ENCODE measurements around the gene NEB.
"Not testable (repeated sequence)": the region's sequence is repeated elsewhere in the genome, so short reads cannot be mapped to it uniquely, and the experiment has no call there.

NEB gene

DNA sequence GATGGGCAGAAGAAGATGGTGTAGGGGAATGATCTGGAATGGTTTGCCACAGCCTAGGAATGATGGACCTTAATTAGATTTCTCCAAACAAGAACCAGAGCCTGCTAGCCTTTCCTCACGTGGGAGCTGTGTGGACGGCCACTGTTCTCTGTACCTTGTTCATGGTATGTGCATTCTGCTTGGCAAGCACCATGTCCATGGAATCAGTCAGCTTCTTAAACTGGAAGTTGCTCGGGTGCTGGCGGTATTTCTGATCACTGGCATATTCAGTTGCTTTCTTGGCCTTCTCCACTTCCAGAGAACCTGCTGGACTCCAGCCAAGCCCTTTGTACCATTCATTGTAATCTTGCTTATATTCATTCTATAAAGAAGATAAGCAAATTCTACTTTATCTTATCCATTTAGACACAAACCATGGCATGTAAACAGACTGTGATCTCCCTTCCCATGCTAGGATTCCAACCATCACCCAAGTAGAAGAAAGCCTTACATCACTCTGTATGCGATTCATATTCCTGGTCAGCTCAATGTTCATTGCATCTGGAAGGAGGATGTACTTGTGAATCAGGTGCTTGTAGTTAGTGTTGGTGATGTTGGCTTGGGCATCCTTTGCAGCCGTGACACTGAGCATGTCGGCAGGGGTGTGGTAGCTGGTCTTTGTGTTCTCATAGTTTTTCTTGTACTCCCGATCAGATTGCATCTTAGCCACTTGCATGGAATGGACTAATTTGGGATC, 78.4 kb downstream of the NEB start:
- DNase-seq (ENCODE audit: low read depth, low spot score) = no peak
- no peak overlapping the region for H3K27ac ChIP-seq

DNA sequence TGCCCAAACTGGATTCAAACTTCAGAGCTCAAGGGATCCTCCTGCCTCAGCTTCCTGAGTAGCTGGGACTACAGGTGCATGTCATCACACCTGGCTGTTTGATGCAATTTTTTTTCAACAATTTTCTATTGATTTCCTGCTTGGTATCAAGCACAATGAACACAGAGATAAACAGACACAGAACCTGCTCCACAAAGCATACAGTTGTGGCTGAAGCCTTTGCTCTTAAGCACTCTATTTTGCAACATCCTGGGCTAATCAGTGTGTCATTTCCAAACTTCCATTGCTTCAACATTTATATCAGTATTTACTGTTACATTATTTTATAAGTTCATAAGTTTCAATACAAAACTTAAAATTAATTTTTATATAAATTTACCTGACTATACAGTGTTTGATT, 79.4 kb downstream of the NEB start:
- H3K27ac ChIP-seq = no peak overlapping the region
- no peak for DNase-seq (ENCODE audit: low read depth, low spot score)

DNA sequence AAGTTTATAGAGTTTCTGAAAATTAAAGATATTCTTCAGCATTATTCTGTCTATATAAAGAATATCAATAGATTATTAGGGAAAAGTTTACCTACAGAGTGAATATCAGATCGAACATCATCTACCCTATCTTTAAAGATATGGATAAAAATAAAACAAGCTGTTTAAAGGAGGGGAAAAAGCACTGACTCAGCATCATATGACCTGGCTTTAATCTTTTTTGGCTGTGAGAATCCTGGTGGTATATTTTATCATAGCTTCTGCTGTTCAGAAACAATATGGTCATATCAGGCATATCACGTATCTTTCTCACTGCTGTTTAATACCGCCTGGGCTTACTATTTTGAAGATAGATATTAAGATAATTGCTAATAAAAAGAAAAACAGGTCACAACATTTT, 80.2 kb downstream of the NEB start:
- no peak for DNase-seq (ENCODE audit: low read depth, low spot score)
- H3K27ac ChIP-seq = no peak overlapping the region

GRCh38 chr2:151651274-151651673, 83.0 kb downstream of the NEB start:
- no peak overlapping the region for H3K27ac ChIP-seq
- no peak for DNase-seq (ENCODE audit: low read depth, low spot score)

GRCh38 chr2:151650456-151650855, 83.8 kb downstream of the NEB start:
- H3K27ac ChIP-seq = no peak overlapping the region
- no peak for DNase-seq (ENCODE audit: low read depth, low spot score)

- no peak for DNase-seq (ENCODE audit: low read depth, low spot score)
Measured at GRCh38 chr2:151649966-151650365, 84.3 kb downstream of the NEB start.

DNA sequence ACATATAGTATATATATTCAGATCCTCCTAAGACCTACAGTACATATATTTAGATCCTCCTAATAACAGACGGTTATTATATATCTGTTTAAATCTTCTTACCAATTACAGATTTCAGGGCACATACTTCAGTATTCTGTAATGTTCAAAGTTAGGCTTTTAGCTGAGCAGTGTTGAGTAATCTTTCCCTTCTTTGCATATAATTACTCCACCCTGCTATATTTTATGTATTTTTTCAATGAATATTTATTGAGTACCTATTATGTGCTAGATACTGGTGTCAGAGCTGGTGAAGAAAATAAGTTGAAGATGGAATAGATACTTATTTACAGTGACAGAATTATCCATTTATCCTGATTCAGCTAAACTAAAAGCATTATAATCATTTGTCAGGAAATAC, 84.9 kb downstream of the NEB start:
- no peak for DNase-seq (ENCODE audit: low read depth, low spot score)
- H3K27ac ChIP-seq = no peak overlapping the region

More at GRCh38 chr2:151649966-151650365, 84.3 kb downstream of the NEB start:
- H3K27ac ChIP-seq = no peak overlapping the region

- H3K27ac ChIP-seq; DNase-seq (ENCODE audit: low read depth, low spot score): not testable (repeated sequence)
Measured at GRCh38 chr2:151646512-151646911, 87.8 kb downstream of the NEB start.

- no peak for DNase-seq (ENCODE audit: low read depth, low spot score)
- no peak overlapping the region for H3K27ac ChIP-seq
Measured at GRCh38 chr2:151644580-151644979, 89.7 kb downstream of the NEB start.

GRCh38 chr2:151641895-151642294, 92.4 kb downstream of the NEB start:
- DNase-seq (ENCODE audit: low read depth, low spot score); H3K27ac ChIP-seq: not testable (repeated sequence)

DNA sequence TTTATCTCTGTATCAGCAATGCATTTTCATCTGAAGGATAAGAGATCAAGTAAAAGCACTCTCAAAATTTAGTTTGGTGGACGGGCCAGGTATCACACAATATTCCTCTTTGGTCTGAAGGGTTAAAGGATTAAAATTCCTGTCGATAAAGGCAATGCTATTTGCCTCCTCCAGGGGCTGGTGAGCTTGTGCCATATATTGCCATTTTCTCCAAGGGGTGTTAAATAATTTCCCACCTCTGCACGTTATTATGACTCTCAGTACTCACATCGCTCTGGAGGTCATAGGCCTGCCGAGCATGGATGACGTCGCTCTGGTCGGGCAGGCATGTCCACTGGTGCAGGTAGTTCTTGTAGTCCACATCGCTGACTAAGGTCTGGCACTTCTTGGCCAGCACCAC, 94.2 kb downstream of the NEB start:
- DNase-seq (ENCODE audit: low read depth, low spot score) = no peak
- H3K27ac ChIP-seq = no peak overlapping the region

DNA sequence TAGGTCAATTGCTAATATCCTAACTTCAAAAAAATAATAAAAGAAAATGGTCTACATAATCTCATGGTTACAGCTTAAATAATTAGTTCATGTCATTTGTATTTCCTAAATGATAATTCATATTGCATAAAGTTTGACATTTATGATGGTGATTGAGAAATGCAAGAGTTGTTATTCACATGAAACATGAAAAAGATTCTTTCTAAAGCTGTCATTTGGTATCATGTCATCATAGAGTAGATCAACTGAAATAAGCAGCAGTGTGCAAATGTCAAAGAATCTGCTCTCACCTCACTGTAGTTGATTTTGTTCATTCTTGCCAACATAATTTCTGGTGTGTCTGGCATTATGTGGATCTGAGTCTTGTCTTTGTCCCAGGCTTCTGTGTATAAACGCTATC, 95.3 kb downstream of the NEB start:
- DNase-seq (ENCODE audit: low read depth, low spot score) = no peak
- no peak overlapping the region for H3K27ac ChIP-seq

DNA sequence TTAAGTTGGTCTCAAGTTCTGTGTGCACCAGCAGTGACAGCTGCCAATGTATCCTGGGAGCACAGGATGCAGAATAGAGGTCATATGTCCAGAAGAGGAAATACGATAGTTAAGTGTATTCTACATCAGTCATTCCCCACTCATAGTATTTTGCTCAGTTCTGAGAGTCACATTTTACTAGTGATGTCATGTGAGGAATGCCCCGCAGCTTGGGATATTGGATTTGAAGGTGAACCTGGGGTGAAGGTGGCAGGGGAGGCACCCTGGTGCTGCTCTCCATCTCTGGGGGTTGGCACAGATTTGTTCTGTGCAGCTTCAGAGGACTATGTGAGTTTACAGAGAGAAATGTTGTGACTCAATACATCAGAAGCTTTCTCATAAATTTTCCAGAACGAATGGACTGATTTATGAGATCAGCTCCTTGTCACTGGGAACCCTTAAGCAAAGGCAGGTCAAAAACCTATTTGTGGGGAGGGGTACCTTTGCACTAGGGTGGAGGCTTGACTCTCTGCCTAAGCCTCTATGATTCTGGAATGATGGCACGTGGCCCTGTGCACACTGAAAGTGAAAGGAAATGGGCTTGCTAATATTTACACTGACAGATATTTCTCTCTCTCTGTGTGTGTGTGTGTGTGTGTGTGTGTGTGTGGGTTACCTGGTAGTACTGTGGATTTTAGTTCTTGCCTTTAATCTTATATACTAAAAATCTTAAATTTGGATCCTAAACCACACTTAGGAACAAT, 95.9 kb downstream of the NEB start:
- DNase-seq (ENCODE audit: low read depth, low spot score) = peak; percentile 14
- no peak overlapping the region for H3K27ac ChIP-seq

- H3K27ac ChIP-seq = no peak overlapping the region
- no peak for DNase-seq (ENCODE audit: low read depth, low spot score)
Measured at GRCh38 chr2:151637271-151637781, 97.0 kb downstream of the NEB start.

DNA sequence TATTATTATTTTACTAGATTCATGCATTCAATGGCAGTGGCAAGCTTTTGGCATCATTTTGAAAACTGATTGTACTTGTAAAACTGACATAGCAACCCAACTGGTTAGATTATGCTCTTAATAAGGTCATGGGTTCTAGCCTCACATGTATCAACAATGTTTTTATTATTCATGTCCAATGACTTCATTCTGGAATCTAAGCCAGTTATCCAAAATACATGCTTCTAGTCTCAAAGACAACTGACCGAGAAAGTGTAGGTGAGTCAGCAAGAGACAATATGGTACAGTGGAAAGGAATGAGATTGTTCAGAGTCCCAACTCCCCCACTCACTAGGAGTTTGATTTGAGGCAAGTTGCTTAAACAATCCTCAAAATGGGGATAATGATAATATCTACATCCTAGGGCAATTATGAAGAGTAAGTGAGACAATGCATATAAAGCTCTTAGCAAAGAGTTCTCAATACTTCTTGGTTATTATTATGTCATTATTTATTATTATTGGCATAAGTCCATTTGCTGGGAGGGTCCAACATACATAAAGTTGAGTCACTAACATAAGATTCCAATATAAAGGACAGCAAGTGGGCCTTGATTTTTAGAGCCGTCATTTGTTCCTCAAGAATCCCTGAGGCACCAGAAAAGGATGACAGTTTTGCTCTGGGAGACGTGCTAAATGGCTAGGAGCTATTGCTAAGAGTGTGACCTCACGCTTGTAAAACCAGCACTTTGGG, 99.4 kb downstream of the NEB start:
- H3K27ac ChIP-seq = no peak overlapping the region
- DNase-seq (ENCODE audit: low read depth, low spot score) = peak; percentile 33

- no peak for DNase-seq (ENCODE audit: low read depth, low spot score)
- no peak overlapping the region for H3K27ac ChIP-seq
Measured at GRCh38 chr2:151632993-151633565, 101.2 kb downstream of the NEB start.

DNA sequence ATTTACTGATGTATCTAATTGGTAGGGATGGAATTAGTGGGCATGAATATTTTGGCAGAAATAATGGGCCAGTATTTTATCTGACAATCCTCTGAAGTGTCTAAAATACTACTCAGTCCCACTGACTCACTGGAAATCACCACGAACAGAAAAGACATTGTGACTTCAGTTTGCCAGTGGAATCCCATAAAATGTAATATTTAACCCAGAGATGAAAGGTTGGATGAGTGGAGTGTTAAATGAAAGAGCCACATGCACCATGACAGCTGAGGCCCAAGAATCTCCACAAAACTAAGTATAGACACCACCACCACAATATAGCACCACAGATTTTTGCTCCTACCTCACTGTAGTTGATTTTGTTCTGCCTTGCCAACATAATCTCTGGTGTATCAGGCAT, 103.9 kb downstream of the NEB start:
- DNase-seq (ENCODE audit: low read depth, low spot score) = no peak
- no peak overlapping the region for H3K27ac ChIP-seq

GRCh38 chr2:151627353-151627752, 106.9 kb downstream of the NEB start:
- DNase-seq (ENCODE audit: low read depth, low spot score) = no peak

DNA sequence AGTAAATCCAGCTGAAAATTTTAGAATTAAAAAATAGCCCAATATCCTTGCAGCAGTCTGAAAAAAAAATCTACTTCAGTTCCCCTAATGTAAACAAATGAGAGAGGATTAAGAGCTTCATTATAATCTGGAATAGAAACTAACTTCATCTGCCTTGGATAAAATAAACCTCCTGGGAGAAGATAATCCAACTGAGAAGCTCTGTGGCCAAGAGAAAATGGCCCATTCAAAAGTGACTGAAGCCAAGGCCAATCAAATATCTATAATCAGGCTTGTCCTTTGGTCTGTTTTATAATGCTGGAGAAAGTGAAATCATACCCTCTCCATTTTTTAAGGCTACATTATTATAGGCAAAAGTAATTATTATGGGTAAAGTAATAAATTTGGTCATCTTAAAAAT, 110.0 kb downstream of the NEB start:
- DNase-seq (ENCODE audit: low read depth, low spot score) = no peak

More at GRCh38 chr2:151627353-151627752, 106.9 kb downstream of the NEB start:
- H3K27ac ChIP-seq = no peak overlapping the region

GRCh38 chr2:151623631-151624030, 110.6 kb downstream of the NEB start:
- no peak overlapping the region for H3K27ac ChIP-seq
- no peak for DNase-seq (ENCODE audit: low read depth, low spot score)

More for the DNA sequence above, 110.0 kb downstream of the NEB start:
- no peak overlapping the region for H3K27ac ChIP-seq

Measured in epithelial cell of prostate (primary cell).